GM21529 (cell line): Measurements from ENCODE around the gene IRF7.

Source experiments
- ATAC-seq: cut with Tn5 transposase; IDR thresholded peaks from one replicate; pipeline ENCODE4 v1.9.1; 2021; ENCODE audit not compliant: unreplicated experiment

Gene IRF7

GRCh38 chr11:641806-642370, 26.1 kb upstream of the IRF7 start:
- ATAC-seq = no peak

- no peak for ATAC-seq
Measured at GRCh38 chr11:640021-640706, 24.4 kb upstream of the IRF7 start.

DNA sequence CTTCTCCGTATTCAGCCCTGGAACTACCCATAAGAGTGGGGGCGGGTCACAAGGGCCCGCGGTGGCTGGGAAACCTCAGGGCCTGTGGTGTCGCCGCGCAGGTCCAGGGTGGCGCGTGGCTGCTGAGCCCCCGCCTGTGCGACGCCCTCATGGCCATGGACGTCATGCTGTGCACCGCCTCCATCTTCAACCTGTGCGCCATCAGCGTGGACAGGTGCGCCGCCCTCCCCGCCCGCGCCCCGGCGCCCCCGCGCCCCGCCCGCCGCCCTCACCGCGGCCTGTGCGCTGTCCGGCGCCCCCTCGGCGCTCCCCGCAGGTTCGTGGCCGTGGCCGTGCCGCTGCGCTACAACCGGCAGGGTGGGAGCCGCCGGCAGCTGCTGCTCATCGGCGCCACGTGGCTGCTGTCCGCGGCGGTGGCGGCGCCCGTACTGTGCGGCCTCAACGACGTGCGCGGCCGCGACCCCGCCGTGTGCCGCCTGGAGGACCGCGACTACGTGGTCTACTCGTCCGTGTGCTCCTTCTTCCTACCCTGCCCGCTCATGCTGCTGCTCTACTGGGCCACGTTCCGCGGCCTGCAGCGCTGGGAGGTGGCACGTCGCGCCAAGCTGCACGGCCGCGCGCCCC, 23.7 kb upstream of the IRF7 start:
- no peak for ATAC-seq

- ATAC-seq = no peak
Measured at GRCh38 chr11:638631-639331, 23.0 kb upstream of the IRF7 start.

DNA sequence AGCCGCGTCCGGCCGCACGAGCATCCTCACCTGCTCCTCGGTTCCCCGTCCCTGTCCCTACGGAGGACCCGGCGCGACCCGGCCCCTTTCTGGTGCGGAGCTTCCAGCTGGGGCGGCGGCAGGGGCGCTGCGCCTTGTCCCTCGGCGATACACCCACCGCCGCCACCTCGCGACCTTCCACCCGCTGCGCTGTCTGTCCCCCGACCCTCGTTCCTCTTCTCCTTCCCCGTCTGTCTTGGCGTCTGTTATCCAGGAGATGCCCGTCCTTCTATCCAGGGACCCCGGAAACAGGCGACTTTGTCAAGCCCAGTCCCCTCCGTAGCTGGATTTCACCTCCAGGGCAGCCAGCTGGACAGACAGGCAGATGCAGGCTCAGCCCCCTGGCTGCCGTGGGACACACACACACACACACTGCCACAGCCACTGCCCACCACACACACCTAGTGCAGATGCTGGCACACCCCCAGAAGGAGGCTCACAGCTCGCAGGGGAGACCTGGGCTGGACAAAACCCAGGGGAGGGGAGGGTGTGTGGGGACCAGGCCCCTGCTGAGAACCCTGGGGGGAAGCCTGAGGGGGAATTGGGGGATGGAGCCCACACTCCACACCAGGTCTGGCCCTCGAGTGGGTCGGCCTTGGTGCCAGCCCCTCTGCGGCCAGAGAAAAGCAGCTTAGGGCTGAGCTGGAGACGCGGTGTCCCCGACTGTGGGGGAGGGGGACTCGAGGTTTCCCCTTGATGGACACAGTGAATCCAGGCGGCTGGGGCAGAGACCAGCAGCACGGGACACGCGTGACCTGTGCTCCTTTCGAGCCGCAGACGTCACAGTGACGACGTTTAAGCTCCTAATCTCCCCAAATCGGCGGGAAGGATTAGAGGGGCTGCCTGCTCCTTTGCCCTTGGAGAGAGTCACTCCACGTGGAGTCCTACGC, 22.1 kb upstream of the IRF7 start:
- no peak for ATAC-seq

DNA sequence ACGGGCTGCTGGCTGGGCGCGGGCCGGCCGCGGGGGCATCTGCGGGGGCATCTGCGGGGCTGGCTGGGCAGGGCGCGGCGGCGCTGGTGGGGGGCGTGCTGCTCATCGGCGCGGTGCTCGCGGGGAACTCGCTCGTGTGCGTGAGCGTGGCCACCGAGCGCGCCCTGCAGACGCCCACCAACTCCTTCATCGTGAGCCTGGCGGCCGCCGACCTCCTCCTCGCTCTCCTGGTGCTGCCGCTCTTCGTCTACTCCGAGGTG, 21.5 kb upstream of the IRF7 start:
- ATAC-seq = no peak

GRCh38 chr11:636511-637332, 21.0 kb upstream of the IRF7 start, which contains the start of gene DRD4:
DRD4 (plus strand) TSS chr11:637269; CDS start chr11:637305, 36 bp downstream.
- no peak for ATAC-seq

GRCh38 chr11:635945-636510, 20.3 kb upstream of the IRF7 start:
- no peak for ATAC-seq

- ATAC-seq = no peak
Measured at GRCh38 chr11:630871-631270, 15.1 kb upstream of the IRF7 start.

DNA sequence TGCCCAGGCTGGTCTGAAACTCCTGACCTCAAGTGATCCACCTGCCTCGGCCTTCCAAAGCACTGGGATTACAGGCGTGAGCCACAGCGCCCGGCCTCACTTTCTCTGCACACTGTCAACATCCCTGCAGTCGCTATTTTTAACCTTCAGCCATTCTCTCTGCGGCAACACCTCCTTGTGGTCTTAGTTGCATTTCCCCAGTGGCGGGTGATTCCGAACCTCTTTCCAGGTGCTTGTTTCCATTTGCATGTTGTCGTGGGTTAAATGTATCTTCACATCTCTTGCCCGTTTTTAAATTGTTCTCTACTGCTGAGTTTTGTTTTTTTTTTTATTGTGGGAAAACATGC, 13.5 kb upstream of the IRF7 start:
- peak; percentile 51 for ATAC-seq

DNA sequence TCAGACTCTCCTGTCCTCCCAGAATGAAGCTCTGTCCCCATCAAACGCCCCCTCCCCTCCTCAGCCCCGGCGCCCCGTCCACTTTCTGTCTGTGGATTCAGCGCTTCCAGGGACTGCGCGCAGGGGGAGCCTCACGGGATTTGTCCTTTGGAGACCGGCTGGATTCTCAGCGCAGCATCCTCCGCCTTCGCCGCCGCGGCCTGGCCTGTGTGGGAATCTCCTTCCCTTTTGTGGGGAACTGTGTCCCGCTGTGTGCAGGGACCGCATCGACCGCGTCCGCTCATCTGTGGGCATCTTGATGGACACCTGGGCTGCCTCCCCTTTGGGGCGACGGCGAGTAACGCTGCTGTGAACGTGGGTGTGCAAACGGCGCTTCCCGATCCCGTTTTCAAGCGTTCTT, 12.3 kb upstream of the IRF7 start:
- no peak for ATAC-seq

GRCh38 chr11:627308-627576, 11.5 kb upstream of the IRF7 start:
- no peak for ATAC-seq

DNA sequence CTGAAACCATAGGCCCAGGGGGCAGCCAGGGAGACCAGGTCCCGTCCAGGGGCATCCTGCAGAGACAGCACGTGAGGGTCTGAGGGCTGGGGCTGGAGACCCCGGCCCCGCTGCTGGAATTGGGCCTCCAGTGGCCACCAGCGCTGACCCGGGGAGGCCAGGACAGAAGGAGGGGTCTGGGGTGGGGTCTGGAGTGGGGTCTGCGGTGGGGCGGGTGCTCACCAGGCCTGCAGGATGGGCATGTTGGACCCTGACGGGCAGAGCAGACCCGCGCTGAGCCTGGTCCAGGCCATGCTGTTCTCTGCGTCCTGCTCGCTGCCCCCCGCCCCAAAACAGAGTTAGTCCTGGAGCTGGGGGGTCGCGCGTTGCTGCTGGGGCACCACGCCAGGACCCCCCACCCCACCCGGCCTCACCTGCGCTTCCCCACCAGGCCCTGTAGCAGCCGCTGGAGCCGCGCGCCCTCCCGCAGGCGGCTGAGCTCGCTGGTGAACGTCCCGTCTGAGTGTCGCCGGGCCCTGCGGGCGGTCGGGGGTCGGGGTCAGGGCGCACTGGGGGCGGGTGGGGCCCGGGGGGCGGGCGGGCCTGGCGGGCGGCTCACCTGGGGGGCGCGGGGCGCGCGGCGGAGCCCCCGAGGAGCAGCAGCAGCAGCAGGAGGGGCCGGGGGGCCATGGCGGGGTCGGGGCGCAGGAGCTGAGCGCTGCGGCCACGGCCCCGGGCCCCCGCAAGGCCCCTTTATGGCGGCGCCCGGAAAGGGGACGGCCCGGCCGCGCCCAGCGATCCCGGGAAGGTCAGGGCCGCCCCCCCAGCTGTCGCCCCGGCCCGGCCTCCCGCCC, 10.9 kb upstream of the IRF7 start, which contains the start of gene SCT:
Gene SCT, minus strand, starts transcription at position 707 of the 833 bp plus-strand sequence. Its CDS starts 38 bp downstream, at position 669.
- ATAC-seq = no peak

DNA sequence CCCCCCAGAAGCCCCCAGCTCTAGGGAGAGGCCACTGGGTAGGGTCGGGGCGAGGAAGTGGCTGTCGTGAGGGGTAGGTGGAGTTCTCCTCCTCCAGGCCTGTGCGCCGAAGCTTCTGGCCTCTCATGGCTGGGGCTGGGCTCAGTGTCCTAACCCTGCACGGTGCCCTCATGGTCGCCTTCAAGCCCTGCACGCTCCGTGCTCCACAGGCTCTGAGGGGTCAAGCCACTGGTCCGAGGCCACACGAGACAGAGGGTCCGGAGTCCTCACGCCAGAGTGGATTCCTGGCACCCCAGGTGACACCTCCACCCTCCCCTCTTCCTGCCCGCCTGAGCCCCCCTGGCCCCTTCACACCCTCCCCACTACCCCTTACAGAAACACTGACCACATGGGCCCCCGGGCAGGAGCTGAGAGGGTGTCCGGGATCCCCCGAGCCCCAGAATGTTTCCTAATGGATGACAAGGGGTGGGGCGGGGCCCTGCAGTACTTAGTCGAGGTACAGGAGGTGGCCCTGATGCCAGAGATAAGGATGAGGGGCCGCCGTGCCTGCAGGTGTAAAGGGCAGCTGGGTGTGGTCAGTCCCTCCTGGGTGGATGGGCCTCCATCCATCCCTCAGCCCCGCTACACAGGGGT, 10.0 kb upstream of the IRF7 start:
- ATAC-seq = no peak

DNA sequence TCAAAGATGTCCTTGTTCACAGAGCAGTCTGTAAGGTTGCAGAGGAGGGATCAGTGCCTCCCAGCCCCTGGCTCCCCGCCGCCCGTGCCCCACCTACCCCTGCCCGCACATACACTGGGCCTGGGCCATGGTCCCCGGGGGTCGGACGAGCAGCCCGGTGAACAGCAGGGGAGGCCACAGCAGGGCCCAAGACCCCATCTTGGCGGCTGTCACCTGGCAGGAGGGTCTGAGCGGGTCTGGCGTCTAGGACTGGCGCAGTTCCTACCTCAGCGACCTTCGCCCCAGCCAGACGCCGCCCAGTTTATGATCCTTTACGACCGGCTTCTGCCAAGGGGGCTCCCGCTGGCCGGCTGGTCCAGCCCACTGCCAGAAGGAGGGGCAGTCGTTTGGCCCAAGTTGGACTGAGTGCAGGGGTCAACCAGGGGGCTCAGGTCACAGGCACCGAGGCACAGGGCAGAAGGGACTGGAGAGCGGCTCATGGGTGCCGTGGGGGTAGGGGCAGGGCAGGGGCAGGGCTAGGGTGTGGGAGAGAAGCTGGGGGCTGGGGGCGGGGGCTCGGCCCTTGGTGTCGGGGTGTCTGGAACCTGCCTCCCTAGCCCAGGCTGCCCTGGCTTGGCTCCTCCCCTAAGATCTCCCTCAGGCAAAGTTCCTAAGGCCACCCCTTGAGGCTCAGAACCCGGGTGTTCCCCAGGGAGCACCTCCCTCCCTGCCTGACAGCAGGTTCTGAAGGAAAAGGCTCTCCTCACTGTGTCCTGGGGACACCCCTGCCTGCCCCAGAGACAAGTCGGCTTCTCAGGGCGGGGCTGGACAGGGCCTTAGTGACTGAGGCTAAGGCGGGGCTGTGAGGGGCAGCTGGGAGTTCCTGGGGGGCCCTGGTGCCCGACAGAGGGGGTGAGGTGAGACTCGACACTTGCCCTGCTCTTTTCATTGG, 9.2 kb upstream of the IRF7 start, which contains the start of gene CDHR5:
Gene CDHR5, minus strand, starts transcription at position 251 of the 931 bp plus-strand sequence. Its CDS starts 53 bp downstream, at position 198.
- ATAC-seq = no peak

DNA sequence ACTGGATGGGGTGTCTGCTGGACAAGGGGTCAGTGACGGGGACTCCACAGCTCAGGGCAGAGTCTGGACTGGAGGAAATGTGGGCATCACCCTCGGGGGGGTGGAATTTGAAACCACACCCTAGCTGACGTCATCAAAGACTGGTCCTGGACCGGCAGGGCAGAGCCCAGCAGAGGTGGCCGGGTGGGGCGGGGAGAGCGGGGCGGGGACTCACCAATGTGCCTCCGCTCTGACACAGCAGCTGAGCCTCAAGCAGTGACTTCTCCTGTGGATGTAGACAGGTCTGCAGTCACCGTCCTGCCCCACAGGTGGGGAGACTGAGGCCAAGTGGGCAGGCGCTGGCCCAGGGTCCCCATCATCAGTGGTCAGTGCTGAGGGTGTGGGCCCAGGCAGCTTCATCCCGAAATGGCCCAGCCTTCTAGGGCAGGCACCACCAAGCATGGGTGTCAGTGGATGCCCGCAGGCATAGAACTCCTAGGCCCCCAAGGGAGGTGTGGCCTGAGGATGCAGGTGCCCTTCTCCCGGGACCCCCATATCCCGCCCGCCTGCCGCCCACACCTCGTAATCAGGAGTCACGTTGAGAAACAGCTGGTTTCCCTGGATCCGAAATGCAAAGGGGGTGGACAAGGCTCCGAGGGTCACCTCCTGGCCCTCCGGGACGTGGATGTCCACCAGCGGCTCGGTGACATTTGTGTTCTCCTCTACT, 8.4 kb upstream of the IRF7 start:
- no peak for ATAC-seq

DNA sequence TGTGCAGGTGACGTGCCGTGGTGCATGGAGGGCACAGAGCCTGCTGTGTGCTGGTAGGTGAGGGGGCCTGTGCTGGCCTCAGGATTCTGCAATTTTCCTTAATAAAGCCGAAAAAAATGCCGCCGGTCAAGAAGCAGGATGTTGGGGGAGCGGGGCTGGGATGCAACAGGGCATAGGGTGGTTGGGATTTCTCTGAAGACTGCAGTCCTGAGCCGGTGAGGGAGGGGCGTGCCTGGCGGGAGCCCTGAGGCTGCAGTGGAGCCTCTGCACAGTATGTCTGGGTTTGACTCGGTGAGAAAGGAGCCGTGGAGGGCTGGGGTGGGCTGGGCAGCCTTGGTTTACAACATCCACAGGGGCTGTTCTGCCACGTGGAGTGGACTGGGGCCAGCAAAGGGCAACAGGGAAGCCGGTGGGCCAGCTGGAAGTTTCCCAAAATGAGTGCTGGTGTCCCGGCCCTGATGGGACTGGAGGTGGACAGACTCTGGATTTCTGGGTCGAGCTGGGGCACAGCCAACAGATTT, 7.7 kb upstream of the IRF7 start:
- ATAC-seq = no peak
